Heart right ventricle (tissue), 16 donors: ENCODE results near the gene CAST. TPM values are rescaled to one million over a fixed set of nuclear protein-coding genes. Genes with fewer than 3 reads are reported as not detected.

Source experiments
- ATAC-seq, 8 donors: fragments of 200-7000 bp; cut with Tn5 transposase; one replicate each; pipeline ENCODE4 v1.9.1; 2020; ENCODE audit warnings: mild to moderate bottlenecking in 8 of 8, moderate library complexity in 8 of 8, moderate number of reproducible peaks in 1 of 8
- DNase-seq, 2 donors: peaks; one replicate each; pipeline ENCODE4 v3.0.0-alpha.2; 2020
- H3K27ac ChIP-seq, 10 donors: fragments of 200-600 bp; sonication (generic) in 2 of 10; one replicate each; pipeline versions ENCODE4 v1.5.0 to v1.8.0; 2020 to 2022; ENCODE audit warnings: mild to moderate bottlenecking in 3 of 10
- H3K27me3 ChIP-seq, 7 donors: fragments of 200-600 bp; one replicate each; pipeline ENCODE4 v1.8.0; 2021 to 2022; ENCODE audit warnings: mild to moderate bottlenecking in 2 of 7
- H3K36me3 ChIP-seq, 9 donors: fragments of 200-600 bp; sonication (generic) in 1 of 9; one replicate each; pipeline versions ENCODE4 v1.5.0 to v1.8.0; 2020 to 2022; ENCODE audit warnings: mild to moderate bottlenecking in 2 of 9
- H3K4me1 ChIP-seq, 9 donors: fragments of 200-600 bp; sonication (generic) in 1 of 9; one replicate each; pipeline versions ENCODE4 v1.5.0 to v1.8.0; 2020 to 2022; ENCODE audit warnings: mild to moderate bottlenecking in 4 of 9
- H3K4me3 ChIP-seq, 10 donors: fragments of 200-600 bp; sonication (generic) in 2 of 10; one replicate each; pipeline versions ENCODE4 v1.5.0 to v1.8.0; 2020 to 2022; ENCODE audit warnings: mild to moderate bottlenecking in 7 of 10, moderate library complexity in 2 of 10
- H3K9me3 ChIP-seq, 11 donors: fragments of 200-600 bp in 10 of 11; sonication (generic) in 2 of 11; one replicate each; pipeline versions ENCODE4 v1.5.0 to v1.8.0; 2013 to 2022; ENCODE audit warnings: mild to moderate bottlenecking in 2 of 11, control low read depth in 1 of 11, moderate library complexity in 1 of 11
- WGBS, 2 donors: extraction: QIAGEN DNeasy Blood & Tissue Kit; methylation state at CpG; one replicate each; pipeline ENCODE4 v1.1.7; 2013; ENCODE audit warnings: inconsistent platforms in 1 of 2; 5-methylcytosine and 5-hydroxymethylcytosine counted together
- intact Hi-C, 10 donors: fragments of 100-400 bp; cut with DNase I; formaldehyde crosslinking; loops; one replicate each; pipeline versions ENCODE4 v1.11.1 to v1.14.2; 2022
- polyA plus RNA-seq, 2 donors: library from polyadenylated mRNA; stranded (reverse); fragments of 200-250 nt; gene quantifications; one replicate each; pipeline ENCODE4 v1.2.3, GENCODE V29; 2013
- total RNA-seq, 10 donors: library from RNA; stranded (reverse); fragmentation: NEBNext Ultra II Directional in 3 of 10; extraction: Animal tissue kit (Norgen Biotek cat#: 25700) in 3 of 10; gene quantifications; one replicate each; pipeline versions ENCODE4 v1.2.1 to v1.2.4, GENCODE V29; 2021 to 2023
- TF ChIP-seq, protein P1 (sequence below), 9 donors: fragments of 200-600 bp; sonication (generic) in 2 of 9; IDR thresholded peaks; one replicate each; pipeline versions ENCODE4 v1.5.0 to v1.8.0; 2021 to 2022; ENCODE audit warnings: antibody characterized with exemption in 9 of 9, mild to moderate bottlenecking in 5 of 9, moderate library complexity in 1 of 9
- donor health status: Arrhythmogenic right ventricular cardiomyopathy.
- donor health status: ischemic (EF 13 %, LVEDD 7.1; RV severe dilation, severe dysfunction).
- donor health status: healthy with polysubstance abuse.
- donor health status: DM: no; HTN: yes; CAD: no.
- donor health status: DM: no; HTN: no; CAD: no.
- donor health status: ischemic (EF 25% LVEDD 6.9; RV normal size, moderate dysfunction).
- donor health status: ischemic (EF 25% LVEDD 5.7; RV mildly dilated, moderate dysfunction).
- donor health status: healthy.
- donor health status: DM: yes; HTN: yes; CAD: no.
- donor health status: Ischemic cardiomyopathy.
- donor health status: ischemic (EF 35%, LVEDD 5.7; RV mildly dilated, moderate dysfunction).
- donor health status: nonischemic (EF 11% LVEDD 7.7; RV severe dilation, severe dysfunction).
- donor health status: DM: yes; HTN: yes; CAD: no.
- donor health status: PGD.
- donor health status: ischemic (EF 29% LVEDD 5.4; RV normal size, mild dysfunction).
- donor health status: nonischemic (EF 23%, LVEDD 6.1; RV moderate dilation, normal function).

The CAST gene
- total and polyA plus RNA-seq, 12 donors, result 174 to 783 (median 488) TPM

DNA sequence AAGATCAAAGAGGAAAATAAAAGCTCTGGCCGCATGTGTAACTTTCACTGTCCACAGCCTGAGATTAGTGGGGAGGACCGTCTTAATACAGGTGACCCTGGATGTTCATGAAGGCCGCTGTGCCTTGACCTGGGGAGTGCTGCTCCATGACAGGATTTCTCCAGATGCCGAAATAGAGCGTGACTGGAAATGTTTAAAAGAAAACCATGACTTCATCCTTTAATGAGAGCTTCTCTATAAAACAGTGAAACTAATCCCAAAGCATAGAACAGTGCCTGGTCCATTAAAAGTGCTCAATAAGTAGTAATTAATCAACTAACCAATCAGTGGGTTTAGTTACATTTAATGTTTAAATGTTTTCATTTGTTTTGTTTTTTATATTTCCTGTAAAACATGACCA is 82.8 kb downstream of the CAST start:
- Histone ChIP-seq H3K9me3 (no peaks in the 10 kb centered on the region), H3K4me3 (no peak overlapping the region), H3K36me3 (peaks cover 0 to 100% (median 62%) of the 10 kb centered on the region in 9 donors), H3K27ac (peak overlapping the region in 9 of 10 donors; percentile 18 to 90 (median 65)), H3K27me3 (no peaks in the 10 kb centered on the region), H3K4me1 (peaks cover 9 to 83% (median 53%) of the 10 kb centered on the region in 9 donors)
- DNase-seq, result no peak
- 82 to 85% methylated on average over 5 of the region's 5 CpGs for WGBS, 2 donors
- intact Hi-C loops, result loop anchor here in 4 of 10 donors (10.0 kb wide), 3 partner anchors 80 to 400 kb away; partner anchors contain the start of gene CAST (in 2 of the 4)
- no peak for ATAC-seq
- TF ChIP-seq, protein P1, sequence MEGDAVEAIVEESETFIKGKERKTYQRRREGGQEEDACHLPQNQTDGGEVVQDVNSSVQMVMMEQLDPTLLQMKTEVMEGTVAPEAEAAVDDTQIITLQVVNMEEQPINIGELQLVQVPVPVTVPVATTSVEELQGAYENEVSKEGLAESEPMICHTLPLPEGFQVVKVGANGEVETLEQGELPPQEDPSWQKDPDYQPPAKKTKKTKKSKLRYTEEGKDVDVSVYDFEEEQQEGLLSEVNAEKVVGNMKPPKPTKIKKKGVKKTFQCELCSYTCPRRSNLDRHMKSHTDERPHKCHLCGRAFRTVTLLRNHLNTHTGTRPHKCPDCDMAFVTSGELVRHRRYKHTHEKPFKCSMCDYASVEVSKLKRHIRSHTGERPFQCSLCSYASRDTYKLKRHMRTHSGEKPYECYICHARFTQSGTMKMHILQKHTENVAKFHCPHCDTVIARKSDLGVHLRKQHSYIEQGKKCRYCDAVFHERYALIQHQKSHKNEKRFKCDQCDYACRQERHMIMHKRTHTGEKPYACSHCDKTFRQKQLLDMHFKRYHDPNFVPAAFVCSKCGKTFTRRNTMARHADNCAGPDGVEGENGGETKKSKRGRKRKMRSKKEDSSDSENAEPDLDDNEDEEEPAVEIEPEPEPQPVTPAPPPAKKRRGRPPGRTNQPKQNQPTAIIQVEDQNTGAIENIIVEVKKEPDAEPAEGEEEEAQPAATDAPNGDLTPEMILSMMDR (IDR thresholded peaks at IDR 0.05), result no peak

DNA sequence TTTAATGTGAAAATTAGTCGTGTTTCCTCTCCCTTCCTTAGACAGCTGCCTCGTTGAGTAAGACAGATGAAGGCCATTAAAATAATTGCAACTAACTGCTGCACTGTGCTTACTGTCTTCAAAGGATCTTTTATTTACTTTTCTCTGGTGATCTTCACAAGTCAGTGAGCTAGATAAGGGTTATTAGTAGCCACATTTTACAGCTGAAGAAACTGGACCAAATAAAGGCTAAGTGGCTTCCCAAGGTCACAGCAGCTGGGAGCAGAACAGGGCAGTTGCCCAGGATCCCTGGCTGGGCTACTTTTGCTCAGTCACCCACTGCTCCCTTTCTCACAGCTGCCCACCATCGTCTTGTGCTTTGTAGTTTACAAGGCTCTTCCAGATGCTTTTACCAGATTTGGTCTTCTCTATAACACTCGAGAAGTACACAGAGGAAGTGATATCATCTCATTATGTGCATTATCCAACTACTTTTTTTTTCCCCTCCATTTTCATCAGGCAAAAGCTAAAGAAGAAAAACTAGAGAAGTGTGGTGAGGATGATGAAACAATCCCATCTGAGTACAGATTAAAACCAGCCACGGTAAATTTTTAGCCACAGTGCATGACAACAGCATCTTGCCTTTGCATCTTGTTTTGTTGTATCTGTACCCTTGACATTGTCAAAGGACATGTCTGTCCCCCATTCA is 83.8 kb downstream of the CAST start:
- no peak for ATAC-seq
- intact Hi-C loops, result loop anchor here in 4 of 10 donors (10.0 kb wide), 3 partner anchors 81 to 401 kb away; partner anchors contain the start of gene CAST (in 2 of the 4)
- TF ChIP-seq, protein P1 (IDR thresholded peaks at IDR 0.05), result no peak
- H3K4me3 ChIP-seq, result no peak overlapping the region
- 38 to 42% methylated on average over 5 of the region's 5 CpGs for WGBS, 2 donors
- peaks cover 7 to 78% (median 53%) of the 10 kb centered on the region in 9 donors for H3K4me1 ChIP-seq
- no peaks in the 10 kb centered on the region for H3K27me3 ChIP-seq
- peaks cover 0 to 100% (median 52%) of the 10 kb centered on the region in 9 donors for H3K36me3 ChIP-seq
- no peaks in the 10 kb centered on the region for H3K9me3 ChIP-seq
- H3K27ac ChIP-seq, result peak overlapping the region in 8 of 10 donors; percentile 41 to 90 (median 74)
- DNase-seq, result no peak

GRCh38 chr5:96747720-96748119 is 85.5 kb downstream of the CAST start:
- ATAC-seq (peak; percentile 36 to 76 (median 64)), DNase-seq (no peak)
- WGBS, 2 donors, result 54 to 65% methylated on average over 3 of the region's 3 CpGs
- Histone ChIP-seq H3K27me3 (no peaks in the 10 kb centered on the region), H3K36me3 (peaks cover 0 to 98% (median 36%) of the 10 kb centered on the region in 9 donors), H3K4me1 (peaks cover 4 to 68% (median 46%) of the 10 kb centered on the region in 9 donors), H3K27ac (peak overlapping the region in 8 of 10 donors; percentile 15 to 90 (median 40)), H3K4me3 (no peak overlapping the region), H3K9me3 (no peaks in the 10 kb centered on the region)
- intact Hi-C loops, result loop anchor here in 4 of 10 donors (10.0 kb wide), 3 partner anchors 83 to 403 kb away; partner anchors contain the start of gene CAST (in 2 of the 4)
- TF ChIP-seq, protein P1 (IDR thresholded peaks at IDR 0.05), result no peak

DNA sequence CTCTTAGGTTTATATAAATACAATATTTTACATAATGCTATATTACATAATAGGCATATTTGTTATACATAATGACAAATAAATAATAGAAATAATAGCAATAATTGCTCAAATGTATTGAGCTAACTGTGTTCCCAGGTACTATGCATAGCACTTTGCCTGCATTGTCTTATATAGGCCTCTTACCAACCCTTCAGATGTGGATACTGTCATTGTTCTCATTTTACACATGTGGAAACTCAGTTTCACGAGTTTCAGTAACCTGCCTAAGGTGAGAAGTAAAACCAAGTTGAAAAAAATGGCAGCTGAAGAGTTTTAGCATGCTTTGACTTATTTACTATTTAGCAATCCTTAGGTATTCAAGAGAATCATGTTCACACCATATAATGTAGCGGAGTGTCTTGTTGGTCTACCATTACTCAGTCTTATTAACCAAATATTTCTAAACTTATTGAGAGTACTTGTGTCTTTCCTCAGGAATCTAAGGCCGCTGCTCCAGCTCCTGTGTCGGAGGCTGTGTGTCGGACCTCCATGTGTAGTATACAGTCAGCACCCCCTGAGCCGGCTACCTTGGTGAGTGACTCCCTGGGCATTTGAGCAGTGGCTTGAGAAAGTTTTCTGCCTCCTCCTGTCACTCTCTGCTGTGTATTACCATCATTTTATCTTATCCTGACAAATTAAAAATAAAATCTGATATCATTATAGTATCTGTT is 88.1 kb downstream of the CAST start:
- Histone ChIP-seq H3K4me3 (no peak overlapping the region), H3K27ac (peak overlapping the region in 2 of 10 donors; percentile 8 to 90), H3K27me3 (no peaks in the 10 kb centered on the region), H3K36me3 (peaks cover 0 to 98% (median 50%) of the 10 kb centered on the region in 9 donors), H3K4me1 (peaks cover 0 to 52% (median 21%) of the 10 kb centered on the region in 9 donors), H3K9me3 (no peaks in the 10 kb centered on the region)
- ATAC-seq (no peak), DNase-seq (no peak)
- TF ChIP-seq, protein P1 (IDR thresholded peaks at IDR 0.05), result no peak
- WGBS, 2 donors, result 93 to 95% methylated on average over 6 of the region's 6 CpGs
- intact Hi-C loops, result loop anchor here in 6 of 10 donors (5.0 to 10.0 kb wide), 5 partner anchors 55 to 415 kb away; partner anchors contain the start of gene ERAP1 (in 1 of the 6)
